ENCODE measurements around the gene RDH11.

GRCh38 chr14:67663633-67664032 lies 31.9 kb downstream of the RDH11 start:
- TF ChIP-seq CTCF (IDR thresholded peaks at IDR 0.05; ENCODE audit: extremely low read depth in 1 of 2, insufficient read depth in 1 of 2, low read depth in 1 of 2, low read length in 2 of 2) (no peak), EZH2 (IDR thresholded peaks at IDR 0.05; ENCODE audit: borderline replicate concordance, low read depth, low read length, severe bottlenecking) (no peak), MYC (IDR thresholded peaks at IDR 0.05; ENCODE audit: low read depth, low read length) (no peak), POLR2A (IDR thresholded peaks at IDR 0.05; ENCODE audit: low read depth, low read length) (no peak), POLR2AphosphoS5 (IDR thresholded peaks at IDR 0.05; ENCODE audit: insufficient read depth, low read depth, low read length) (no peak), MAX (IDR thresholded peaks at IDR 0.05; ENCODE audit: insufficient read depth, insufficient read length) (no peak), FOS (IDR thresholded peaks at IDR 0.05; ENCODE audit: borderline replicate concordance, insufficient read depth, low read length) (no peak), GATA2 (IDR thresholded peaks at IDR 0.05; ENCODE audit: insufficient read depth, insufficient read length, low read depth, low read length) (no peak), JUN (IDR thresholded peaks at IDR 0.05; ENCODE audit: borderline replicate concordance, insufficient read depth, insufficient read length, low read depth) (no peak)

All from endothelial cell of umbilical vein (primary cell).